CD4-positive, alpha-beta T cell (primary cell): ENCODE measurements around the gene KCNJ15. TPM values are rescaled to one million over a fixed set of nuclear protein-coding genes. Genes with fewer than 3 reads are reported as not detected.
A peak's percentile ranks its signal among the peaks of the same experiment; 100 is the strongest.

Experiments used
- ATAC-seq: fragments of 200-7000 bp; cut with Tn5 transposase; one replicate; pipeline ENCODE4 v1.10.0; 2022; ENCODE audit warnings: mild to moderate bottlenecking; ENCODE audit not compliant: poor library complexity
- CTCF ChIA-PET: fragments of 350-600 bp; sonication (Branson Sonifier 250); formaldehyde crosslinking; loops from one replicate; lab custom pipeline; 2021; ENCODE audit warnings: antibody characterized with exemption, inconsistent platforms; lab: Charles Lee
- POLR2A ChIA-PET: fragments of 350-600 bp; sonication (Branson Sonifier 250); formaldehyde crosslinking; loops from one replicate; lab custom pipeline; 2021; ENCODE audit warnings: antibody characterized with exemption, inconsistent platforms; lab: Charles Lee
- DNase-seq, 14 experiments: peaks; one replicate each; pipeline ENCODE4 v3.0.0-alpha.2; 2013 to 2020; ENCODE audit warnings: mixed read lengths in 2 of 14
- H3K27ac ChIP-seq, 2 donors: one replicate each; pipeline versions ENCODE4 v1.5.1 to v1.7.0; 2013; ENCODE audit warnings: low read length in 2 of 2, low read depth in 1 of 2, mild to moderate bottlenecking in 1 of 2
- H3K27me3 ChIP-seq, 2 experiments: 1 replicate in 1 of 2; 2 replicates in 1 of 2; pipeline versions ENCODE4 v1.6.1 to v1.7.0; 2013; ENCODE audit warnings: low read length in 2 of 2, control low read depth in 1 of 2, mild to moderate bottlenecking in 1 of 2, moderate library complexity in 1 of 2; ENCODE audit not compliant: insufficient read depth in 2 of 2, control insufficient read depth in 1 of 2
- H3K36me3 ChIP-seq: one replicate; pipeline ENCODE4 v1.6.1; 2013; ENCODE audit warnings: low read length, control low read depth; ENCODE audit not compliant: insufficient read depth
- H3K4me1 ChIP-seq: one replicate; pipeline ENCODE4 v1.6.1; 2013; ENCODE audit warnings: low read length, control low read depth; ENCODE audit not compliant: insufficient read depth
- H3K4me3 ChIP-seq: one replicate; pipeline ENCODE4 v1.5.1; 2013; ENCODE audit warnings: mild to moderate bottlenecking, low read length, moderate library complexity
- H3K9me3 ChIP-seq, 2 experiments: 1 replicate in 1 of 2; 2 replicates in 1 of 2; pipeline versions ENCODE4 v1.6.1 to v1.7.0; 2013; ENCODE audit warnings: low read length in 2 of 2, mild to moderate bottlenecking in 2 of 2, control low read depth in 1 of 2, moderate library complexity in 1 of 2; ENCODE audit not compliant: control insufficient read depth in 1 of 2, insufficient read depth in 1 of 2
- H3K27ac Mint-ChIP-seq: one replicate; pipeline ENCODE4 v1.8.0; 2020; ENCODE audit warnings: mixed read lengths
- H3K27me3 Mint-ChIP-seq: one replicate; pipeline ENCODE4 v1.8.0; 2021; ENCODE audit warnings: mixed read lengths
- H3K36me3 Mint-ChIP-seq: one replicate; pipeline ENCODE4 v1.8.0; 2021; ENCODE audit warnings: low read depth, mixed read lengths
- H3K4me1 Mint-ChIP-seq: one replicate; pipeline ENCODE4 v1.8.0; 2021; ENCODE audit warnings: low read depth, mixed read lengths
- H3K4me3 Mint-ChIP-seq: one replicate; pipeline ENCODE4 v1.8.0; 2020; ENCODE audit warnings: mild to moderate bottlenecking, mixed read lengths
- H3K9me3 Mint-ChIP-seq: one replicate; pipeline ENCODE4 v1.8.0; 2020; ENCODE audit warnings: mixed read lengths
- CTCF ChIP-seq: fragments of 200-600 bp; IDR thresholded peaks from one replicate; pipeline ENCODE4 v1.8.0; 2022; ENCODE audit warnings: antibody characterized with exemption, mild to moderate bottlenecking
- intact Hi-C, 2 experiments: fragments of 100-400 bp; cut with DNase I in 1 of 2; cut with micrococcal nuclease in 1 of 2; formaldehyde crosslinking; loops; one replicate each; pipeline versions ENCODE4 v1.15.1 to v1.9.0; 2023 to 2025; cut with DNase I, micrococcal nuclease
- total RNA-seq, 174 experiments: library from RNA in 2 of 174; stranded (reverse) in 2 of 174; gene quantifications; one replicate each; pipeline ENCODE4 v1.2.3 and lab custom pipeline; 2021 to 2026

The KCNJ15 gene
- total RNA-seq, 2 experiments from 2014 or later = 0.19 TPM; not detected in 1

GRCh38 chr21:38352536-38353219 lies 95.9 kb downstream of the KCNJ15 start:
- Histone ChIP-seq H3K36me3 (no peaks in the 10 kb centered on the region), H3K27me3 (no peaks in the 10 kb centered on the region), H3K27ac (no peak overlapping the region), H3K9me3 (no peaks in the 10 kb centered on the region), H3K4me1 (peaks cover 12% of the 10 kb centered on the region), H3K4me3 (no peak overlapping the region)
- ChIA-PET CTCF (interaction anchor here (0.8 to 1.7 kb wide), 10 partner anchors 14 to 195 kb away, joined by 3 to 8 read pairs (median 4); no protein-coding TSS in a partner anchor), POLR2A (interaction anchor here (0.7 to 1.3 kb wide), 5 partner anchors 11 to 193 kb away, joined by 3 to 4 read pairs (median 3); no protein-coding TSS in a partner anchor)
- peaks cover 6% of the 10 kb centered on the region for H3K27me3 Mint-ChIP-seq
- peak; percentile 66 for TF ChIP-seq CTCF
- peaks cover 14% of the 10 kb centered on the region for H3K4me1 Mint-ChIP-seq
- peak; percentile 15 to 72 (median 40) for DNase-seq
- no peaks in the 10 kb centered on the region for H3K36me3 Mint-ChIP-seq
- intact Hi-C loops = loop anchor here (1.0 kb wide), 2 partner anchors 133 to 193 kb away; no protein-coding TSS in a partner anchor
- H3K4me3 Mint-ChIP-seq = peak overlapping the region; percentile 21
- peak; percentile 56 for ATAC-seq
- no peak overlapping the region for H3K27ac Mint-ChIP-seq
- H3K9me3 Mint-ChIP-seq = no peaks in the 10 kb centered on the region

DNA sequence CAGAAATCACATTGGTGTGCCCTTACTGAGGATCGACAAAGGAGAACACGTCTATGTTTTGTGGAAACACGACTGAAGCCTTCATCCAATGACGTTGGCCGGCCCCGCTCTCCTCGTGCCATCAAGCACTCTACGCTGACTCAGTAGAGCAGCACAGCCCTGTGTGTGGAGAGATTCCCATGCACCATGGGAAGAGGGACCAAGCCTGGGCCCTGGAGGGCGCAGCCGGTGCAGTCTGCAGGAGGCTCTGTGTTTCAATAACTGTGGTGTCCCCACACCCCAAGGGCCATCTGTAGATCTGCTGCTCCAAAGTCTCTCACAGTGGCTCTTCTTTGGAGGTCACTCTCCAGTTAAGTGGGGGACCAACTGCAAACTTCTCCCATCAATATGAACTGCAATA lies 97.4 kb downstream of the KCNJ15 start:
- Histone ChIP-seq H3K27me3 (no peaks in the 10 kb centered on the region), H3K27ac (no peak overlapping the region), H3K36me3 (no peaks in the 10 kb centered on the region), H3K9me3 (no peaks in the 10 kb centered on the region), H3K4me1 (peaks cover 12% of the 10 kb centered on the region), H3K4me3 (no peak overlapping the region)
- H3K27ac Mint-ChIP-seq = no peak overlapping the region
- no peak for TF ChIP-seq CTCF
- no peaks in the 10 kb centered on the region for H3K9me3 Mint-ChIP-seq
- H3K4me3 Mint-ChIP-seq = no peak overlapping the region
- no peak for DNase-seq
- H3K27me3 Mint-ChIP-seq = peaks cover 6% of the 10 kb centered on the region
- H3K36me3 Mint-ChIP-seq = no peaks in the 10 kb centered on the region
- POLR2A ChIA-PET = no interaction called here
- intact Hi-C loops = no loop called here
- ATAC-seq = no peak
- CTCF ChIA-PET = no interaction called here
- peaks cover 14% of the 10 kb centered on the region for H3K4me1 Mint-ChIP-seq

DNA sequence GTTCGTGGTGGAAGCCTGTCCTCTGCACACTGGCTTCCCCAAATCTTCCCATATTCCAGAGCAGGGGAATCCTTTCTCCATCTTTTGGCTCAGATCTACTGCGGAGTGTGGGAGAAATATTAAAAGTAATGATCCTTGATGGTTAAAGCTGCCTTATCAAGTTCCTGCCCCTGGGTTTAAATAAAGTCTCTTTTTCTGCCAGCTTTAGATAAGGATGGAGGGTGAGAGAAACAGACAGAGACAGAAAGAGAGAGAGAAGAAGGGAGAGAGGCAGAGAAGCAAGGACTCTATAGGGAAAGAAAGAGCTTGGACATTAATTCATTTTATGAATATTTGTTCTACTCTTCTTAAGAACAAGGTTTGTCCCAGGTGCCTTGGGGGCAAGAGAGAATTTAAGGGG lies 98.0 kb downstream of the KCNJ15 start:
- H3K4me3 Mint-ChIP-seq = no peak overlapping the region
- no peak overlapping the region for H3K27ac Mint-ChIP-seq
- intact Hi-C loops = loop anchor here in 1 of 2 experiments (5.0 kb wide), 1 partner anchor 652 kb away; no protein-coding TSS in a partner anchor
- H3K9me3 Mint-ChIP-seq = no peaks in the 10 kb centered on the region
- no peak for TF ChIP-seq CTCF
- H3K4me3 ChIP-seq = no peak overlapping the region
- ATAC-seq = no peak
- H3K4me1 ChIP-seq = peaks cover 12% of the 10 kb centered on the region
- H3K36me3 Mint-ChIP-seq = no peaks in the 10 kb centered on the region
- H3K9me3 ChIP-seq = no peaks in the 10 kb centered on the region
- DNase-seq = no peak
- H3K27me3 Mint-ChIP-seq = peaks cover 6% of the 10 kb centered on the region
- no peak overlapping the region for H3K27ac ChIP-seq
- CTCF ChIA-PET = no interaction called here
- no peaks in the 10 kb centered on the region for H3K27me3 ChIP-seq
- no peaks in the 10 kb centered on the region for H3K36me3 ChIP-seq
- POLR2A ChIA-PET = no interaction called here
- peaks cover 14% of the 10 kb centered on the region for H3K4me1 Mint-ChIP-seq
